ENCODE results near the gene SLC11A2.

Gene SLC11A2

DNA sequence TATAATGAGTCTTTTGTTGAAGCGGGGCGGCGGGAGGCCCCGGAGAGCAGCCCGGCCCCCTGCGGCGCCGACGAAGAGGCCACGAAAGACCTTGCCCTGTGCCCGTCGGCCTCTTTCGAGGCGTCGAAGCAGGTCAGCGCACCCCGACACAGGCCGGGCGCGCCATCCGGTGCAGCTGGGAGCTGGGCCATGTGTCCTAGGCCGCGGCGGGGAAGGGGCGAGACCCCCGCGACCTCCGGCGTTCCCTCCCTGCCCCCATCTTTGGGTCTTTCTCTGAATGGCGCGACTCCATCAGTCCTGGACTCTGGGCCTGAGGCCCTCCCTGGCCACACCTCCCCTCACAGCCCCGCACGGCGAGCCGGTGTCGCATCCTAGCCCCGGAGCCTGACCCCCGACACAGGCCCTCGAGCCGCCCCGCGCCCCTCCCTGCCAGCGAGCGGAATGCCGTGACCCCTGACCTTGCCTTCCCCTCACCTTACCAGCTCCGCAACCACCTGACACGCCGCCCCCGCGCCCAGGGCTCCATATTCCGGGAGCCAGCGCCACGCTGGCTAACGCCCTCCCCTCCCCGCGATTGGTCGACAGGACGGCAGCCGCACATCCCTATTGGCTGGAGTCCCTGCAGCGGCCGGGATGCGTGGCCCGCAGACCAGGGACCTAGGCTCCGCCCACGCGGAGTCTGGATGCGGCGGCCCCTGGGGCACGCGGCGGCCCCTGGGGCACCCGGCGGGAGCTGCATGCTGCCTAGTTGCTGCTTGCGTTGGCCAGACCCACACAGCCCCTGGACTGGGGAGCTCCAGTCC is at the start of gene SLC11A2:
Gene SLC11A2, minus strand, starts transcription at position 549 of the 803 bp plus-strand sequence. CDS start 15,656 bp downstream, outside the sequence.
- DNase-seq: peak; percentile 76 to 95

DNA sequence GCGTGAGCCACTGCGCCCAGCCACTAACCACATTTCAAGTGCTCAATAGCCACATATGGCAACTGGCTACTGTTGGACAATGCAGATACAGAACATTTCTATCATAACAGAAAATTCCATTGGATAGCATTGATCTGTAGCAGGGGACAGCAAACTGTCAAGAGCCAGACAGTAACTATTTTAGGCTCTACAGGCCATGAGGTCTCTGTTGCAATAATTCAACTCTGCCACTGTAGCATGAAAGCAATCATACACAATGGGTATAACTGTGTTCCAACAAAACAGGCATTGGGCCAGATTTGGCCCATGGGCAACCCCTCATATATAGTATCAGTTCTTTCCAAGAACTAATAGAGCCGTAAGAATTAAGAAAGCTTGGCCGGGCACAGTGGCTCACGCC is 49.2 kb upstream of the SLC11A2 start:
- no peak for DNase-seq

DNA sequence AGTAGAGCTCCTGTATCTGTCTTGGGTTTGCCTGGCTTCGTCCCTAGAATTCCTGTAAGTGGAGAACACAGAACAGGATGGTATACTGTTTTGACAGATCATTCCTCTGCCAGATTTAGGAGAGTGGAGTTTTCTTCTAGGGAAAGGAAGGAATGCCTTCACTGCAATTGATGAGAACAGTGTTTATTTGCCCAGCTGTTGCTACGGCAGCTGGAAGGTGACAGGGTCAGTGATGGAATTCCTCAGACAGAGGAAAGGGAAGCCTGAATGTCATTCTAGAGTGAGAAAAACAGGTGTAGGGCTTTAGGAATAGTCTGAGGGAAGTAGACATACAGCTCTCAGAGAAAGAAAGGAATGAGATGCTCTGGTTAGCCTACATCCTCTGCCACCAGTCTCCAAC is 45.5 kb upstream of the SLC11A2 start:
- DNase-seq: no peak

GRCh38 chr12:51070004-51070403 is 43.8 kb upstream of the SLC11A2 start:
- DNase-seq: no peak

- no peak for DNase-seq
These were observed 41.6 kb upstream of the SLC11A2 start for GRCh38 chr12:51067771-51068170.

DNA sequence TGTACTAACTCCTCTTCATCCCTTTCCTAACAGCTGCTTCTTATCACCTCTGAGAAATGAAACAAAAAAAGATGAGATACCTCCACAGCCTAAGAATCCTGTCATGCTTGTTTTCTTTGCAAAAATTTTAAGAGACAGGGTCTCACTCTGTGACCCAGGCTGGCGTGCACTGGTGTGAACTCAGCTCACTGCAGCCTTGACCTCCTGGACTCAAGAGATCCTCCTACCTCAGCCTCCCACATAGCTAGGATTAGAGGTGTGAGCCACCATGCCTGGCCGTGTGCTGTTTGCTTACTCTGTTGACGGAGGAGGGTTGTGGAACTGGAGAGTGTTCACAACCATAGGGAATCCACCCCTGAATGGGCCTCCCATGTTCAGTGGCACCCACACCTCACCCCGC is 41.0 kb upstream of the SLC11A2 start:
- no peak for DNase-seq

GRCh38 chr12:51065530-51065929 is 39.3 kb upstream of the SLC11A2 start:
- DNase-seq: no peak

GRCh38 chr12:51062631-51063397 is 36.6 kb upstream of the SLC11A2 start:
- no peak for DNase-seq

DNA sequence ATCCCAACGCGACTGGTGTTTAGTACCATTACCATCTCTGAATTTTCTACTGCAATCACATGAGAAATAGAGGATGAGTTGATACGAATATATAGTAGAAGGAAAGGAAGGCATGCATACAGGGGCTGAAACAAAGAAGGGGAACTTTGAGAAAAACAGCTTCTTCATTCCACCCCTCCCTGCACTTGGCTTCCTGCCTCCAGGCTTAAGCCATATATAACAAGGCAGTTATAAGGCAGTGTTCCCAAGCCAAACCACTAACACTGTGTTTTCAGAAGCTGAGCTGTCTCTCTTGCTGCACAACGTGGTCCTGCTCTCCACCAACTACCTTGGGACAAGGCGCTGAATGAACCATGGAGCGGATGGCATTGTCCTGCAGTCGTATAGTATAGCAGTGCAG is 32.9 kb upstream of the SLC11A2 start:
- DNase-seq: no peak

GRCh38 chr12:51056242-51056641 is 30.1 kb upstream of the SLC11A2 start:
- DNase-seq: no peak

- no peak for DNase-seq
These were observed 28.9 kb upstream of the SLC11A2 start for GRCh38 chr12:51055060-51055459.

- DNase-seq: no peak
These were observed 25.6 kb upstream of the SLC11A2 start for GRCh38 chr12:51051787-51052186.

DNA sequence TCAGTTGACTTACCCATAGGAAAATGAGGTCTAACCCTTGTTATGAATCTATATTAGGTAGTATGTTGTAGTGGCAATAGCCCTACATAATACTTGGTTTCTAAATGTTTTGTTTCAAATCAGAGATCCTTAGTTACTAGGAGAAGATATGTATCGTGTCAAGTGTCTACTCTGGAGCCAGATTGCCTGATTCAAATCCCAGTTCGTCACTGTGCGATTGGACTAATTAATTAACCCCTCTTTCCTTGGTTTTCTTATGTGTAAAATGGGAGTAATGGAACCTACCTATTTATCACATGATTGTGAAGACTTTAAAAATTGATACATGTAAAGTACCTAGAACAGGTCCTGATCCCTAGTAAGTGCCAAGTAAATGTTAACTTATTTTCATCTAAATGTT is 23.3 kb upstream of the SLC11A2 start:
- no peak for DNase-seq

DNA sequence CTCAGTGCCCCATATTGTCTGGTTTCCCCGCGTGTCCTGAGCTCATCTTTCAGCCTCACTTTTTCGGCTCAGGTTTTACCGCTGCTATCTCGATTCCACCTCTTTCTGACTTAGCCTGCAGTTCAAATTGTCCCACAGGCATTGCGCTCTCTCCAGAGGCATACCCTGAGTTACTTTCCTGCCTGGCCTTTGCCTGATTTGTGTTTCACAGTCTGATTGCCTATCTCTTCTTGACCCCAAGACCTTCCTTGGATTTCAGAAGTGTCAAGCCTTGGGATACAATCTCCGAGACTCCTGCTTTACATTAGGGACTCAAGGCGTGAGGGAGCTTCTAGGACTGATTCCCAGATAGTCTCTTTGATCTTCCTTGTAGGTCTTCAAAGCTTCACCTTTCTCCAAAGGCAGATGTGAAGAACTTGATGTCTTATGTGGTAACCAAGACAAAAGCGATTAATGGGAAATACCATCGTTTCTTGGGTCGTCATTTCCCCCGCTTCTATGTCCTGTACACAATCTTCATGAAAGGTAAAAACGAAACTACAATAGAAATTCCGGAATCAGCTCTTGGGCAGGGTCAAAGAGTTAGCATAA is 22.6 kb upstream of the SLC11A2 start:
- DNase-seq: no peak

GRCh38 chr12:51047655-51048540 is 21.7 kb upstream of the SLC11A2 start, which contains the start of gene LETMD1:
LETMD1 (plus strand) TSS chr12:51048327; CDS start chr12:51048357, 30 bp downstream.
- DNase-seq: peak; percentile 91 to 97

- DNase-seq: no peak
These were observed 10.1 kb upstream of the SLC11A2 start for GRCh38 chr12:51036279-51036678.

DNA sequence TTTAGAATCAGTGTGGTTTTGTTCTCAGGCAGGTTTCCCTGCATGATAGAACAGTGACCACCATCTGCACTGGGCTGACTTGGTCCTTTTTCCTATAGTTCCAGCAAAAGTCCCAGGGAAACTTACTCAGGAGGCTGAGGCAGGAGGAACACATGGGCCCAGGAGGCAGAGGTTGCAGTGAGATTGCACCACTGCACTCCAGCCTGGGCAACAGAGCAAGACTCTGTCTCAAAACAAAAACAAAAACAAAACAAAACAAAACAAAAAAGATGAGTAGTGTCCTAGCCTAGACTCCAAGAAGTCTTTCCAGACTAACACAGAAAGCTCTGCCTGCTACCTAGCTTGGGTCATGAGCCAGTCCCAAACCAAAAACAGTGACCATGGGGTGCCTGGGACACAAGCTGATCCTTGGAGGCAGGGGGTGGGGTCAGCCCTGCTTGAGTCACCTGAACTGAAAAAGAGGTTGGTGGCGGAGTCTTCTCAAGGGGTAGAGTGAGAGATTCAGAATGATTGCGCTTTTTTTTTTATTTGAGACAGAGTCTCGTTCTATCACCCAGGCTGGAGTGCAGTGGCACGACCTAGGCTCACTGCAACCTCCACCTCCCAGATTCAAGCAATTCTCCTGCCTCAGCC is 7.4 kb upstream of the SLC11A2 start:
- DNase-seq: no peak

GRCh38 chr12:51033048-51033447 is 6.9 kb upstream of the SLC11A2 start:
- no peak for DNase-seq

DNA sequence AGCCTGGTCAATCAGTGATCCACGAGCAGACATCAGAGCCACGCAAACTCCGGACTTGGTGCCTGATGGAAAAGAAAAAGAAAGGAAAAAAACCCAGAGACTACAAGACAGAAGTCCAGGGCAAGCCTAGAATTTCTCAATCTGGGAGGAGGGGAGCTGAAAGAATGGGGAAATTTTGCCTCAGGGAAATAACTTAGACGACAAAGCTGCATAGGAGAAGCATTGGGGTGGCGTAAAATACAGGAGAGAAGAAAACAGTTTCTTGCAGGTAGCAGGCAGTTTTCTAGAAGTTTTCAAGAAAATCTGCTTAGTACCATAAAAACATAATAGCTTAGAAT is 2.6 kb upstream of the SLC11A2 start:
- DNase-seq: no peak

GRCh38 chr12:51028126-51028812 is 2.1 kb upstream of the SLC11A2 start:
- peak; percentile 26 to 66 for DNase-seq

- DNase-seq: no peak
These were observed 1.2 kb upstream of the SLC11A2 start for GRCh38 chr12:51027342-51027835.
